GM21515 (cell line): ENCODE results near the gene AKR1C3.
"Not testable (repeated sequence)": the region's sequence is repeated elsewhere in the genome, so short reads cannot be mapped to it uniquely, and the experiment has no call there.

Experiments used
- ATAC-seq: cut with Tn5 transposase; IDR thresholded peaks from one replicate; pipeline ENCODE4 v1.9.1; 2021; ENCODE audit not compliant: unreplicated experiment

The AKR1C3 gene

DNA sequence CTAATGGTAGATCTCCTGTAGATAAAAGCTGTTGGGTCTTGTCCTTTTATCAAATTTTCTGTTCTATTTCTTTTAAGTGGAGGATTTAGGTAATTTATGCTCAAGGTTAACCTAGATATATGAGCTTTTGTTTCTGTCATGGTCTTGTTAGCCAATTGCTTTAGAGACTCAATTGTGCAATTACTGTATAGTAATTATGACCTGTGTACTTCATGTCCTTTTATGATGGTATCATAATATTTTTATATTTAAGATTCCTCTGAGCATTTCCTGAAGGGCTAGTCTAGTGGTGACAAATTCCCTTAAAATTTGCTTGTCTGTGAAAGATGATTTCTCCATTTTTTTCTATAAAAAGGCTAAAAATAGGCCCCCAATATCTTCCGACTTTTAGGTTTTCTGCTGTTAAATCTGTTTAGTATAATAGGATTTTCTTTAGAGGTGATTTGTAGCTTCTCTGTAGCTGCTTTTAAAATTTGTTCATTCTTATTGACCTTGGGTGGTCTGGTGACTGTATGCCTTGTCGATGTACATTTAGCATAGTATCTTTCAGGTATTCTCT, 5.4 kb upstream of the AKR1C3 start:
- no peak for ATAC-seq

DNA sequence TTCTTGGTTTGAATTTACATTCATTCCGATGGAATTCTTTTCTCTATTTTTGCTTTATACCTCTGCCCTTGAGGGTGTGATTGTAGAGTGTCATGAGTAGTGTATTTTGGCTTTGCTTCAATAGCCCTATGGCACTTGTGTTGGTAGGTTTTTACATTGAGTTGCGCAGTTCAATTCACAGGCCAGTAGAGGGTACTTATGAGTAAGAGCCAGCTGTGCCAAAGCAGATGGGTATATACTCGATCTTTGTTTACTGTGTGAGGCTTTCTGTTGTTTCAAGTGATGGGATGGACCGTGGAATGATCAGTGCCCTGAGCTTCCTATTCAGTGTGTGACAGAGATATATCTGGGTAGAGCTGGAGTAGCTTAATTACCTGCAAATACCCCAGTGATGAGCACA, 4.3 kb upstream of the AKR1C3 start:
- ATAC-seq = no peak

DNA sequence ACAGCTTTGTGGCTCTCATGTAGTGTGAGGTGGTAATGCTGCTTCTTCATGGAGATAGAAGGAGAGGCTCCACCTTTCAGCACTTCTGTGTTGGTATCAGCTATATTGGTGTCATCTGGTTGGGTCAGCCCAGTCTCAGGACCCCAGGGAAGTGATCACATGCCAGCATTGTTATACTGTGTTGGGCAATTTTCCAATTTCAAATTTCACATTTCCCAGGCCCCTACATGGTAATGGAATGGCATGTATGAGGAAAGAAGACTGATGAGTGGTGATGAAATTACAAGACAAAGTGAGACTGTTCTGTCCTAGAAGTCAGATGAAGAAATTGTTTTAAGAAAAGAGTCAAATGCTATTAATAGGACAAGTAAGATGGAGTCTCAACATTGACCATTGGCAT, 3.7 kb upstream of the AKR1C3 start:
- ATAC-seq = no peak

DNA sequence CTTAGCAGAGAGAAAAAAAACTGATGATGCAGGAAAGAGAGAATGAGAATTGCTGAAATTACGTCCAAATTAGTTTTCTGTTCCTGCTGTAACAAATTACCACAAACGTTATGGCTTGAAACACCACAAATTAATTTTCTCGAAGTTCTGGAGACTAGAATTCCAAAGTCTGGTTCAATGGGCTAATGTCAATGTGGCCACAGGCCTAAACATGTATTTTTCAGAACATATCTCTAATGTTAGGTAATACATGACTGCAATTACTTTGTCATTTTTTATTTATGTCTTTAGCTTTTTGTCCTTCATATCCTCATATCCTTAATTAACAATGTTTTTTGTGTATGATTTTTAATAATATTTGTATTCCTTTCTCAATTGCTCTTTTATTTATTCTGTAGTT, 3.0 kb upstream of the AKR1C3 start:
- ATAC-seq = no peak

DNA sequence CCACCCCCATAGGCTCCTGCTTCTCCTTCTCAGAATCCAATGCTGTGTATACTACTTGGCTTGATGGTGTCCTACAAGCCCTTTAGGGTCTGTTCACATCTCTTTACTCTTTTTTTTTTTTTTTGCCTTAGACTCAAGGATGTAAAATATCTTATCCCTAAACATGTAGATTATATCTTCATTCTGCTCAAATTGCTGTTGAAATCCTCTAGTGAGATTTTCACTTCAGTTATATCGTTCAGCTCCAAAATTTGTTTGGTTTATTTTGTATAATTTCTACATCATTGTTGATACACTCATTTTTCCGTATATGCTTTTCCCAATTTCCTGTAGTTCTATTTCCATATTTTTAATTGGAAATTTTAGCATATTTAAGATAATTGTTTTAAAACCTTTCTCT, 1.8 kb upstream of the AKR1C3 start:
- ATAC-seq = no peak

DNA sequence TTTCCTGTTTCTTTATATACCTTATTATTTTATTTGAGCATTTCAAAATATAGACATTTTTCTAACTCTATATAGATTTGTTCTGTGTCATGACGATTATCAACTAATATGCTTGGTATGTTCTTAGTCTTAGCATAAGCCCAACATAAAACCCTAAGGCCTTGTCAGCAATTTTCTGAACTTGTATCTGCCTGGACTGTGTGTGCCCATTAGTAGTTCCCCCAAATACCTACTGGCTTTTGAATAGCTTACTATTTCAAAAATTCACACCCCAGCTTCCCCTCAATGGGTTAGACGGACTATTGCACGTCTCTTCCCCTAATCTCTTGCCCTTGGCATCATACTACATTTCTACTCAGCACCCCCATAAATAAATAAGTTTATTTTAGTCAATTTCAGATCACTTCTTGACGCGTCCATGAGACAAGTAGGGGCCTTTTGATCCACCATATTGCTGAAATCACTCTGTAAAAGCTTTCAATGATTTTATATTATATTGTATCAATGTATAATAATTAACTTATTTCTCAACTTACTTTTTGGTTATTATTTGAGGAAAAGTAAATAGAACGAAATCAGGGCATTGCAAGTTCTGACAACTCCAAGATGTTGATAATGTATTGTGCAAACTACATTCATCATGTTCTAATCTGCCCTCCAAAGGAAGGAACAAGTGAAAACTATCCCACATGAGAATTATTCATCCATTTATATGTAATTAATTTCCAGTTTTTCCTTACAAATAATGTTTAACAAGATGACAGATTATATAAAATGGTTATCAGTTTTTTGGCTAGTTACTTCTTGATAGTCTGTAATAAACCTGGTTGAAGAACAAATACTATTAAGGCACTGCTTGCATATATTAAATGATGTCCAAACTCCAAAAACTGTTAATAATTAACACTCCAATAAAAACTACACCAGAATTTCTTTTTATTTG, 1.1 kb upstream of the AKR1C3 start:
- no peak for ATAC-seq

DNA sequence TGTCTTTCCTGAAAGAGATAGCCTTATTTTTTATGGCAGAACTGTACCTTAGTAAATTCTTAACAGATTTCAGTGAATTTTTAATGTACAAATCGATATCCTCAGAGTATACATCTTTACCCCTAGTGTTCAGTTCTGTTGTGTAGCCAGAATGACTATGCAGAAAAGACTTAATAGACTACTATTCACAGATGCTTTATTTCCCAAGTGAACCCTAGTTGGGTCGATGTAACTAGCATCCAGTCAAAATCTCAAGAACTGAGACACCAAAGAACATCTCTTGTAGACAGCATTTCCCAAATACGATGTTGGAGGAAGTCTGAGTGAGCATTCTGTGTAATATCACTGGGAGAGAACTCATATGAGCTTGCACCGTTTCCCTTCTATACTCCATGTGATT, 1.5 kb downstream of the AKR1C3 start:
- ATAC-seq = no peak

DNA sequence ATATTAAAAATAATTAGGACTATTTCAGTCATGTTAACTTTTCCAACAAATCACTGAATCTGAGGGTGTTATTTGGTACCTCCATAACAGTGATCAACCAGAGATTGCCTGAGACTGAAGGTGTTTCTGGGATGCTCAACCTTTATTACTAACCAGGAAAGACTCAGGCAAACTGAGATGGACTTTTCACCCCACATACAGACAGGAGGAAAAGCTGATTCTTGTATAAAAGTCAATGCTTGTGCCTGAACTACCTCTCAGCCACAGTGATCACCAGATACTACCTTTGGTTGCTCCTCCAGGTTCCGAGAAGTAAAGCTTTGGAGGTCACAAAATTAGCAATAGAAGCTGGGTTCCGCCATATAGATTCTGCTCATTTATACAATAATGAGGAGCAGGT, 1.9 kb downstream of the AKR1C3 start:
- no peak for ATAC-seq

DNA sequence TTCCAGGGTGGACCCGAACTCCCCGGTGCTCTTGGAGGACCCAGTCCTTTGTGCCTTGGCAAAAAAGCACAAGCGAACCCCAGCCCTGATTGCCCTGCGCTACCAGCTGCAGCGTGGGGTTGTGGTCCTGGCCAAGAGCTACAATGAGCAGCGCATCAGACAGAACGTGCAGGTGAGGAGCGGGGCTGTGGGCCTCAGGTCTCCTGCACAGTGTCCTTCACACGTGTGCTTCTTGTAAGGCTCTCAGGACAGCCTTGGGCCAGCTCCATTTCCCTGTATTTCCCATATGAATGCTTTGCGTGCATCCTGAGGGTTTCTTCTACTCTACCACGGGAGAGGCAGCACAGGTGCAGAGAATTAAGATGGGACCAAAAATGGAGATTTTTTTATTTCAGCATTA, 8.3 kb downstream of the AKR1C3 start:
- not testable (repeated sequence) for ATAC-seq

DNA sequence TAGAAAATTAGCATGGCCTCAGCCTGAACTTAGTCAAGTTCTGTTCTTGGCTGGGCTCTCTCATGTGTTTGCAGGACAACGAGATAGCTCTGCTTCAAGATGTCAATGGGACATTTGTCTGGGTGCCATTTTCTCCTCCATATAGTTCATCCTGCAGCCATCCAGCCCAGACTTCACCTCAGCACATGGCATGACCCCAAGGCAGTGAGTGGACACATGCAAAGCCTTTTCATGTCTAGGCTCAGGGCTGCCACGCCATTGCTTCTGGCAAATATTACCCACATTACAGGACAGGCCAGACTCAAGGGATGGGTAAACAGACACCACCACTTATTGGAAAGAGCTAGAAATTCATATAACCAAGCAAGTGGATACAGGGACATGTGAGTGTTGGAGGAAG, 9.3 kb downstream of the AKR1C3 start:
- ATAC-seq = no peak

DNA sequence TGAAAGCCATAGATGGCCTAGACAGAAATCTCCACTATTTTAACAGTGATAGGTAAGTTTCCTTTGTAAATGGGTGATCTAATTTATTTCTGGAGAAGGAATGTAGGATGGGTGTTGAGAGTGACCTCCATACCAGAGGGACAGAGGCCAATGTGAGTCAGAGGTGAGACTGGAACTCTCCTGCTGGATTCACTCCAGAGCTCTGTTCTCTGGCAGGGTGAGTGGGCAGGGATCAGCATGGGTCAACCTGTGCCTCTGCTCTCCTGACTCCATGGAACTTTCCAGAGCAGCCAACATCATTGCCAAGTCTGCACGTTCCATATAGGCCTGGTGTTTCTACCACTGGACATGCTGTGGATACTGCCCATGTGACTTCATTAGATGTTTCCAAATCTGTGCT, 11.4 kb downstream of the AKR1C3 start:
- no peak for ATAC-seq

DNA sequence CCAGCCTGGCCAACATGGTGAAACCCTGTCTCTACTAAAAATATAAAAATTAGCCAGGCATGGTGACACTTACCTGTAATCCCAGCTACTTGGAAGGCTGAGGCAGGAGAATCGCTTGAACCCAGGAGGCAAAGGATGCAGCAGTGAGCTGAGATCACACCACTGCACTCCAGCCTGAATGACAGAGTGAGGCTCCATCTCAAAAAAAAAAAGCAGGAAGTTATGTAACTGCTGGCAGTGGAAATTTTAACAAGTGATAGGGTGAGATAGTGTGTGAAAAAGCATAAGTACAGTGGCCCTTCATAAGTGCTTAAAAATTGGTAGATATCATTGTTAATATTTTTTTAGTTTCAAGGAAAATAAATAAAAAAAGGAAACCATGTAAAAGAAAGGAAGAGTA, 12.3 kb downstream of the AKR1C3 start:
- ATAC-seq = no peak

DNA sequence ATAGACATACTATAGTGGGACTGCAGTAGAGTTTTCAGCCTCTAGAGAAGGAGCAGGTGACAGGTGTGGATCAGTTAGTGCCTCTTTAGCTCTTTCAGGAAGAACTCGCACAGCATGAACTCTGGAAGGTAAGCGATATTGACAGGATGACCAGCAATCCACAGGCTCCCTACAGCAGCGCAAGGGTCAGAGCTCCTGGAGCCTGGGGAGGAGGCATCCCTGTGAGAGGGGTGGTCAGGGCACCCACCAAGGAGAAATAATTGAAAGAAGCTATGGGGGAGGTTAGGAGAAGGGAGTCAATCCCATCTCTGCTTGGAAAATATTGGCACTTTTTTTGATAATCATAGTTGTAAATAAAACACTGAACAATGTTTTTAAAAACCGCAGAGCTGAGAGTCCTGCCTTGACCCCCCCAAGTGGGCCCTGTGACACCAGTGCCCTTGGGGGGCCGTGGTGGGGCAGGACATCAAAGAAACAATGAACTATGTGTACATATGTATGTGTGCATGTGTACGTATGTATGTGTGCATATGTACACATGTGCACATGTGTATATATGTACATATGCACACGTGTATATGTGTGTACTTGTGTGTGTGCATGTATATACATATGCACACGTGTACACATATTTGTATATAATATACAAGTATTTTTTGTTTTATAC, 13.8 kb downstream of the AKR1C3 start:
- ATAC-seq = no peak

DNA sequence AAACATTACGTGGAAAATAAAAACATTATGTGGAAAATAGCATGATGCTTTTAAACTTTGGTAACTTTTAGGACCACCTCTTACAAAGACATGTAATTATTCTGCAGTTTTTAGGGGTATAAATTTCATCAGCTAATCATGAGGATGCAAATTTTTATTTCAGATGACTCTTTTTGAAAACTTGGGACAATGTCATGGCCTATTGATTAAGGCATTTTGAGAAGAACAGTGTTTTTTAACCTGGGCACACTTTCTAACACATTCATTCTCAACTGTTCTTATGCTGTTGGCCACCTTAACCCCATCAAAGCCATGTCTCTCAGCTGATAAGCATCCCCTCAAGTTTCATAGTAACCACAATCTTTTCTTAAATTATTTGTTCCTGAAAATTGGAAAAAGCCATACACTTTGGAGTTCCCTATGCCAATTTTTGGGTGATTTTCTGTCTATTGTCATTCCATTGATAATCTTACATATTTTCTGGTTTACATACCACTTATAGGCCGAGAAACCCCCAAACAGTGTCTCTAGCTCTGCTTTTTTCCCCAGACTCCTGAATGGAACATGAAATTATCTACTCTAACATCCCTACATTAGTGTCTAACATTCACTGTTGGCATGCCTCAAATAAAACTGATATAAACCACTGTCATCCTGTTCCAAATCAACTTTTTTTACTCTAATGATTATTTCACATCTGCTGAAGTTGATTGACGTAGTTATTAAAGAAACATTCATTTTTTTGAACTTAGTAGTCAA, 14.6 kb downstream of the AKR1C3 start:
- no peak for ATAC-seq

DNA sequence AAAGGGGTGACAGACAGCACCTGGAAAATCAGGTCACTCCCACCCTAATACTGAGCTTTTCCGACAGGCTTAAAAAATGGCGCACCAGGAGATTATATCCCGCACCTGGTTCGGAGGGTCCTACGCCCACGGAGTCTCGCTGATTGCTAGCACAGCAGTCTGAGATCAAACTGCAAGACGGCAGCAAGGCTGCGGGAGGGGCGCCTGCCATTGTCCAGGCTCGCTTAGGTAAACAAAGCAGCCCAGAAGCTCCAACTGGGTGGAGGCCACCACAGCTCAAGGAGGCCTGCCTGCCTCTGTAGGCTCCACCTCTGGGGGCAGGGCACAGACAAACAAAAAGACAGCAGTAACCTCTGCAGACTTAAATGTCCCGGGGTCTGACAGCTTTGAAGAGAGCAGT, 15.6 kb downstream of the AKR1C3 start:
- ATAC-seq = not testable (repeated sequence)

DNA sequence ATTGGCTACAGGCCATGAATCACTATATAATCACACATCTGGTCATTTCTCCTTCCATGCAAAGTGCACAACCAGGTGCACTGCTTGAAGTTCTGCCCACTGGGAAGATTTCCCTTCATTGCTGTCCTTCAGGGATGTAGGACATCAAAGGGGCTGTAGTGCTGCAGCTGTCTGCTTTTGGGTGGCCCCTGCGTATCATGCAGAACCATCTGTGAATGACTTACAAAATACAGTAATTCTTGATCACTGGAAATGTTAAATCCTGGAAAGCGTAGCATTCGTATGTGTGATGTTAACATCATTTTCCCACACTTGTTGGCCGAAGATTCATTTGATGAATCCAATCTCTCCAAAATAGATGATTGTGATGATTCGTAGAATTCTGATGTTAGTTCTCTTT, 22.4 kb downstream of the AKR1C3 start:
- no peak for ATAC-seq

DNA sequence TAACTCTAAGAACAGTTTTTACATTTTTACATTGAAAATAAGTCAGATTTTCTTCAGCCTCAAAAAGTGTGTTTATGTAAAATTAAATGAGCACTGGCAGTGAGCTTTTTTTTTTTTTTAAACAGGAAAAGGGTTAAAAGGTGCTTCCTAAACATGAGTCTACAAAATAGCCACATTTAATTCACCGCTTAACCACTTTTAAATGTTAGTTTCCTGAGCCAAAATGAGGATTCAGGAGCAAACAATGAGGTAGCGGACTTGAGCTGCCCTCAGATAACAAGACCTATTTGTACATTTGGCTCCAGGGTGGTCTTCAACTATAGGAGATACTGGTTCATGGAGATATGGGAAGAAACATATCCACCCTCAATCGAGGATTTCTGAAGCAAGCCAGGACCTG, 22.8 kb downstream of the AKR1C3 start:
- ATAC-seq = no peak

DNA sequence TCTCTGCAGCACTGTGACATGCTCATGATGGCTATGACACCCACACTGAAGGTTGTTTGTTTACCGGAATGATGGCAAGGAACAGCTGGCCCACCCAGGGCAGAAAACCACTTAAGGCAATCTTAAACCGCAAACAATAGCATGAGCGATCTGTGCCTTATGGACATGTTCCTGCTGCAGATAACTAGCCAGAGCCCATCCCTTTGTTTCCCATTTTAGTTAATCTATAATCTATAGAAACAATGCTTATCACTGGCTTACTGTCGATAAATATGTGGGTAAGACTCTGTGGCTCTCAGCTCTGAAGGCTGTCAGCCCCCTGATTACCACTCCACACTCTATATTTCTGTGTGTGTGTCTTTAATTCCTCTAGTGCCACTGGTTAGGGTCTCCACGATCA, 25.8 kb downstream of the AKR1C3 start:
- ATAC-seq = not testable (repeated sequence)

DNA sequence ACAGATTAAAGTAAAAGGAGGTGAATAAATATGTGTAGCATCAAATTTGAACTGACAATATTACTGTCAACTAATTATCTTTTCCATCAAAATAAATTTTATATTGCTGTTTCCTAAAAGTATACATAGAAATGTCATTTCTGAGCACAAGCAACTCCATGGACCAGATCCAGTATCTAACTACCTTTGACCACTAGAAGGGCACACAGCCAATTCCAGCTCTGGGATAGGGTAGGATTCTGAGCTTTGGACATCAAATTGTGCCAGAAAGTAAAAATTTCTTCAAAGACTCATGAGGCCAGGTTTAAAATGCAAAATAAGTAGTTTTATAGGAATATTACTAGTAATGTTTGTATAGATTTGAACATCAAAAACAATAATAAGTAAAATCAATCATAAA, 29.7 kb downstream of the AKR1C3 start:
- no peak for ATAC-seq

DNA sequence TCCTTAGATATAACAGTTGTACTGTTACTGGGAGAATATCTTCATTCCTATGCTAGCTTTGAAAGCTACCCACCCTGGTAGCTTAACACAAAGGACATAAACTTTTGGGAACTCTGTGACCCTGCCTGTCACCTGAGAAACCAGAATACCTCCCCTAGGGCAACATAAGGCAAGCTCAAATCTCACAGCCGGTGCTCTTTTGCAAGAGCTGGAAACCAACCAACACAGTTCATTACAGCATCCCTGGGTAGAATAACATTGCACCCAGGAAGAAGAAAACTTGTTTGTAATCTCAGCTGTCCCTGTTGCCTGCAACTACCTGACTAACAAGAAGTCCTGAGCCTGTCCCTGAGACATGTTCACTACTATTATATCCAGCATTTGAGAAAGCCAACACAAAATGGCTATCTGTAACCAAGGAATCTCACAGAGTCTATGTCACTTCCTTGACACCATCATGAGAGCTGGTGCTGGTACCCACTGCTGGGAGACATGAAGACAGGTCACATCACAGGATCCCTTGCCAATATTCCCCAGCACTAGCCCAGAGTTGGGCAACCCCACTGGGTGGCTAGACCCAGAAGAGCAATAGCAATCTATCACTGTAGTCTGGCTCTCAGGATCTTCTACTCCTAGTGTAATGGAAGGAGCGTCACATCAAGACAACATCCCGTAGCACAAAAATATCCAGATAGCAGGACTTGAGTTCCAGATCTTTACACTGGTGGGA, 31.3 kb downstream of the AKR1C3 start:
- no peak for ATAC-seq

DNA sequence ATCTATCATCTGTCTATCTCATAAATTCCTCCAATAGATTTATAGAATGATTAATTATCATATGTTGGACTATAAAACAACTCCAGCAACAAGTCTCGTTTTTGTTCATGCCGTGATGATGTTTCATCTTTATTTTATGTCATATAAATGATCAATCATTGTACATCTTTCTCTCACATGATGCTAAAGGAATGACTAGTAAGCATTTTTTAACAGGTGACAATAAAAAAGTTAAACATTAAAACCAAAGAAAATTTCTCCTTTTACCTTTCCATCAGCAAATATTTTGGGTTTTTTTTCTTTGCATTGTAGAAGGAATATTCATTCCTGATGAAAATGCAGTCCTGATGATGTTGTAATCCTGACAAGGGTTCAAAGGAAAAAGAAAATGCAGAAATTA, 41.4 kb downstream of the AKR1C3 start:
- no peak for ATAC-seq
